Esophagus squamous epithelium (tissue), 4 donors: Measurements from ENCODE around the gene SKIC3.

Experiments used
- CTCF ChIP-seq, 6 experiments: fragments of 450-650 bp in 4 of 6; fragments of 200-600 bp in 2 of 6; sonication (generic) in 2 of 6; IDR thresholded peaks; one replicate each; pipeline ENCODE4 v1.5.1; 2016 to 2019; ENCODE audit warnings: antibody characterized with exemption in 6 of 6, mild to moderate bottlenecking in 4 of 6, moderate library complexity in 4 of 6
- POLR2A ChIP-seq, 4 donors: fragments of 450-650 bp; IDR thresholded peaks; one replicate each; pipeline ENCODE4 v1.6.1; 2017; ENCODE audit warnings: antibody characterized with exemption in 4 of 4, mild to moderate bottlenecking in 4 of 4, moderate library complexity in 3 of 4

DNA sequence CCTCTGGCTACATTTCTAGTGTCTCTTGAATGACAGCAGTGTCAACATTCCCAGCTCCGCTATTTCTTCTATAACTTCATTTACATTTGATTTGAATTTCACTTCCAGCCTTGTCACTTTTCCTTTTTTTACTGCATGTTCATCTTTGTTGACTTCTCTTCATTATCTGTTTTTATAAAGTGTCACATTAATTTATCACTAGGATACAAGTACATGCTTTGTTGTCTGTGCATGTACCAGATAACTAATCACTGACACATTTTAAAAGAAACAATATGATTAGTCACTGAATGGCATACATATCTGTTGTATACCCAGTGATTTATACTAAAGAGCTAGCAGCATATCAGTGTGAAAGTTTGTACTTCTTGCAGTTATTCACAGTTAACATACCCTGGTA, 29.2 kb upstream of the SKIC3 start:
- no peak for TF ChIP-seq CTCF (IDR thresholded peaks at IDR 0.05)
- TF ChIP-seq POLR2A (IDR thresholded peaks at IDR 0.05) = no peak
